NCI-H1105 (cell line): ENCODE data around the gene RAB14.
"Not testable (repeated sequence)": the region's sequence is repeated elsewhere in the genome, so short reads cannot be mapped to it uniquely, and the experiment has no call there.

ENCODE experiments used
- DNase-seq: peaks from one replicate; lab custom pipeline; 2025; lab: John Stamatoyannopoulos, UW

Gene RAB14

DNA sequence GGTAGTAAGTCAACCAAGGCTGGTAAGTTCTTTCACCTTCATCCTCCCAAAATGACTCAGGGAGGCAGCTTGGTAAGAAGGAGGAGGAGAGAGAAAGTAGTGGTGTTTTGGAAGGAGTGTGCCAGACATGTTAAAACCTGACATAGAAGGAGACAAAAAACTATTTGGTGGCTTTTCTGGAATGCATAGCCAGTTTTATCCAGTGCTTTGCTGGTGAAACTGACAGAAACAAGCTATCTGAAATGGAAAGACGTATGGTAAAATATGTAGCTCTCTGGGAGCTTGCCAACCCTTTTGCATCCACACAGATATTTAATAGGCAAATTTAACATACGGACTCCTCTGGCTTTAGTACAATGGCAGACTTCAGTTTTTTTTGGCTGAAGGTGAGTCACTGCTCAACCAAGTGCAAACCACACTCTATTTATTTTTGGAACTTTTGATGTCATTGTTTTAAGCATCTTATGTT, 45.4 kb downstream of the RAB14 start:
- DNase-seq, result no peak

DNA sequence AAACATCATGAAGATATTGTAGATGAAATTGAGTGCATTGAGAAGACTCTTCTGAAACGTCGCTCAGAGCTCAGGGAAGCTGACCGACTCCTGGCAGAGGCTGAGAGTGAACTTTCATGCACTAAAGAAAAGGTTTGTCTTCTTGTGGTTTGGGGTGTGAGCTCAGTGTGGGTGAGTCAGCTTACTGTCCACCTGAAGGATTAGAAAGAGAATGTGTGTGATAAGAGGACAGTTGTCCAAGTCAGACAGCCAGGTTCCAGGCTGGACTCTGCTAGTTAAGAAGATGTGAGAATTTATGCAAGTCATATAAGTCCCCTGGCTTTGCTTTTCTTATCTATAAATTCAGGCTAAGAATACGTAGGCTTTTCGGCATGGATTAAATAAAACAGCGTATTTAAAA, 46.9 kb downstream of the RAB14 start:
- no peak for DNase-seq

DNA sequence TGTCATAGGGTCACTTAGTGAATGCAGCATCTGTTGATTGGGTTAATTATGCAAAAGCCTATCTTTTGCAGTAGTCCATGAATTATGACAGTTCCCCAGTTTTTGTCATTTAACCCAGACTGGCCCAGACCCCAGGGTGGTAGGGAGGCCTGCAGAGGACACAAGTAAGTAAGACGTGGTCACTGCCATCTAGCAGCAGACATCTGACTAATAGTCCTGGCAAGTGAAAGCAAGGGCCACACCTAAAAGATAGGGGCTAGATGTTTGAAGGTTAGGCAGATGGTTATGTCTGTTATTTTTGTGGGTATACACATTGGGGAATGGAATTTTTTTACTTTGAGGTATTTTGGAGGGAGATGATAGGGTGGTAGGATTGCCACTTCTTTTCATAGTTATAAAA, 48.0 kb downstream of the RAB14 start:
- DNase-seq, result no peak

DNA sequence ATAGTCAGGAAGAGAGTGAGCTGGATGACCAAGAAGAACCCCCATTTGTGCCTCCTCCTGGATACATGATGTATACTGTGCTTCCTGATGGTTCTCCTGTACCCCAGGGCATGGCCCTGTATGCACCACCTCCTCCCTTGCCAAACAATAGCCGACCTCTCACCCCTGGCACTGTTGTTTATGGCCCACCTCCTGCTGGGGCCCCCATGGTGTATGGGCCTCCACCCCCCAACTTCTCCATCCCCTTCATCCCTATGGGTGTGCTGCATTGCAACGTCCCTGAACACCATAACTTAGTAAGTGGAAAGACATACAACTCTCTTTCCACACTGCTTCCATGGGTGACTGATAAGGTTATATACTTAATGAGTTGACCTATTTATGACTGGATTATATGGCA, 51.5 kb downstream of the RAB14 start:
- no peak for DNase-seq

DNA sequence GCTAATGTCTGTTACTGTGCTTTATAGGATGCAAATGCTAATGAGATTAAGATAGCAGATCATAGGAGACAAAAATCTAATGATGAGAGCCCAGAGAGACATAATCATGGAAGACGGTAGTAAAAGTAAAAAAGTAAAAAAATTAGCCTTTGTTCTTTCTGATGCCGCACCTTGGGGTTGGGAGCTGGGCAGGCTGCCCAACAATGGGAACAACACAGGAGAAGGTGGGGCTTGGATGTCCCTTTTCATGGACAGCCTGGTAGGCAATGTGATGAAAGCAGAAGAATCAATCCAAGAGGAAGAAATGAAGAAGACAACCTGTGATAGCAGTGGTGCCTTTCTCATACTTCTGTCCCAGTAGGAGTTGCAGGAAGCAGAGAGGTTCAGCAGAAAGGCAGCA, 57.2 kb downstream of the RAB14 start:
- no peak for DNase-seq

DNA sequence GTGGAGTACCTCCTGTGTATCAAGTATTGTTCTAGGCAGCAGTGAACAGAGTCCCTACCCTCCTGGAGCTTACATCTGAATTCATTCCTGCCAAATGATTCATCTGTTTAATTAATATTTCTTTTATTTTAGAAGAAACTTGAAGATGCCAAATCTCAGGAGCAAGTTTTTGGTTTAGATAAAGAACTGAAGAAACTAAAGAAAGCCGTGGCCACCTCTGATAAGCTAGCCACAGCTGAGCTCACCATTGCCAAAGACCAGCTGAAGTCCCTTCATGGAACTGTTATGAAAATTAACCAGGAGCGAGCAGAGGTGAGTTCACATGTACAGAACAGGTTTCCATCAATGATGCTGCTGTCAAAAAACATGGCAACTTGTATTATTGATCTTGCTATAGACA, 57.9 kb downstream of the RAB14 start:
- no peak for DNase-seq

DNA sequence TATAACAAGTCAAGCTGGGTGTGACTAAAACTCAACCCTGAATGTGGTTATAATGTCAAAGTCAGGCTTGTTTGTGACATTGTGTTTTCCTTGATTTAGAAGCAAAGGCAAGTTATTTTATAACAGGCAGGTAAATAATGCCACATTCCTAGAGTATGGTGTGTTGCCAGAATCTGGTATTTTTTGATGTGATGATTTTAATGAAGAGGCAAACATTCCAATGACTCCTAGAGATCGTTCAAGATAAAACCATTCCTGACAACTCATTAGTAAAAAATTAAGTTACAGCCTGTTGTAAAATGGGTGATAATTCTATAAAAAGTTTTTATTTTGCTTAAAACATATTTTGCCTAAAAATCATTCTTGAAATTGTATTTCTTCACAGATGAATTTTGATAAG, 60.0 kb downstream of the RAB14 start:
- no peak for DNase-seq

DNA sequence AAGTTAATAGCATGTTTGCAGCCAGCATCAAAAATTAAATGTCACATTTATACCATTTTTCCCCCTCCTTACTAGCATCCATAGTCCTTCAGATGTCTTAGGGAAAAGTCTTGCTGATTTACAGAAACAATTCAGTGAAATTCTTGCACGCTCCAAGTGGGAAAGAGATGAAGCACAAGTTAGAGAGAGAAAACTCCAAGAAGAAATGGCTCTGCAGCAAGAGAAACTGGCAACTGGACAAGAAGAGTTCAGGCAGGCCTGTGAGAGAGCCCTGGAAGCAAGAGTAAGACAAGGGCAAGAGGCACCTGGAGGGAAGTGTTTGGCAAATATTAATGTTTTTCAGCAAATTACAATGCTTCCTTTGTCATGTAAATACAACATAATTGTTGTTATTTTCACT, 60.4 kb downstream of the RAB14 start:
- no peak for DNase-seq

DNA sequence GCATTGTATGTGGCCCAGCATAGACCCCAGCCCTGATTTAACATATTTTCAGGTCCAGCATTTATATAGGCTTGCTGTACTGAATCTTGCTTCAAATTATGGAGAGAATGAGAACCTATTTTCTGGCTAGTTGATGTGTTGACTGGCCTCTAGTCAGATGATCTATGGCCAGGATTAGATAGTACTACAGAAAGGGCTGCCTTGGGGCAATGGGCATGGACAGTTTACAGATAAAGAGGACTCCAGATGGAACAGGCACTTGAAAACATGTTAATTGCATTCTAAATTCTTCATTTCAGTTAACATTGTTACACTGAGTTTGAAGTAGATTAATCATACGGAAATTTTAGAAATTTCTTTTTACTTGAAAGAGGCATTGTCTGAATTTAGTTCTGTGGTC, 61.5 kb downstream of the RAB14 start:
- no peak for DNase-seq

DNA sequence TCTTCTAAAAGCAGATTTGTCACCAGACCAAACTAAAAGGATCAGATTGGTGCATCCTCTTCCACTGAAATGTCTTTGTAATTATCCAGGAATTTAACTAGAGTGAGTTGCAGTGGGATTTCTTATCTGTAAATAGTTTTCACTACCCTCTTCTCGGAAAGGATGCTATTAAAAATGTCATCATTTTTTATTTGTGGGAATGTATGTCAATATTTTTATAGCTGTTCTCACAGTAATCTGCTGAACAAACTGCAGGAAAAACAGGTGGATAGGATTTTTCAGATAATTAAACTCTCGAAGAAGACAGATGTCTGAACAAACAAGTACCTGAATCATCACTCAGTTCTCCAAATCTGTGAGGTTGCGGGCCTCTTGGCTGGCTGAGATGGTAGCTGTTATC, 62.7 kb downstream of the RAB14 start:
- no peak for DNase-seq

DNA sequence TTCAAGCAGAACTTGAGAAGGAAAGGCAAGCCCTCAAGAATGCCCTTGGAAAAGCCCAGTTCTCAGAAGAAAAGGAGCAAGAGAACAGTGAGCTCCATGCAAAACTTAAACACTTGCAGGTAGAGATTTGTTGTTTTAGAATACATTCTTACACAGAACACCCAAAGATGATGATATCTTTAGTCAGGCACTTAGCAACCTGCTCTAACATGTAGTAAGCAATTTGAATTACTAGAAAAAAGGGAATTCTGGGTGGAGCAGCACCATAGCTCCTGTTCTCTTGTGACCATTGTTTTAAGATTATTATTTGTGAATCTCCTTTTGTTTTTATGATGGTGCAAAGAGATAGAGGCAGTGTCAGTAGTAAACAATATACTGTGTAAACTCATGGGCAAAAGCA, 63.1 kb downstream of the RAB14 start:
- DNase-seq, result no peak

DNA sequence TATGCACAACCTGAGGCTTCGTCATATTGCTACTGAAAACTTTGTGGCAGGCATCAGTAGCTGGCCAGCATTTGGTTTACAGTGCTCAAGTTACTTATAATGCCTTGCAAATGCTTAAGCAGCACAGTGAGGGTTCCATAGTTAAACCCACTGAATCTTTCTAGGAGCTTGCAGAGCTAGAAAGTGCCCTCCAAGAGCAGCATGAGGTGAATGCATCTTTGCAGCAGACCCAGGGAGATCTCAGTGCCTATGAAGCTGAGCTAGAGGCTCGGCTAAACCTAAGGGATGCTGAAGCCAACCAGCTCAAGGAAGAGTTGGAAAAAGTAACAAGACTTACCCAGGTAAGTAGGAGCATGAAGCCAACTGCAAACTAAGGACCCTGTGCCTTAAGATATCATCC, 66.0 kb downstream of the RAB14 start:
- no peak for DNase-seq

DNA sequence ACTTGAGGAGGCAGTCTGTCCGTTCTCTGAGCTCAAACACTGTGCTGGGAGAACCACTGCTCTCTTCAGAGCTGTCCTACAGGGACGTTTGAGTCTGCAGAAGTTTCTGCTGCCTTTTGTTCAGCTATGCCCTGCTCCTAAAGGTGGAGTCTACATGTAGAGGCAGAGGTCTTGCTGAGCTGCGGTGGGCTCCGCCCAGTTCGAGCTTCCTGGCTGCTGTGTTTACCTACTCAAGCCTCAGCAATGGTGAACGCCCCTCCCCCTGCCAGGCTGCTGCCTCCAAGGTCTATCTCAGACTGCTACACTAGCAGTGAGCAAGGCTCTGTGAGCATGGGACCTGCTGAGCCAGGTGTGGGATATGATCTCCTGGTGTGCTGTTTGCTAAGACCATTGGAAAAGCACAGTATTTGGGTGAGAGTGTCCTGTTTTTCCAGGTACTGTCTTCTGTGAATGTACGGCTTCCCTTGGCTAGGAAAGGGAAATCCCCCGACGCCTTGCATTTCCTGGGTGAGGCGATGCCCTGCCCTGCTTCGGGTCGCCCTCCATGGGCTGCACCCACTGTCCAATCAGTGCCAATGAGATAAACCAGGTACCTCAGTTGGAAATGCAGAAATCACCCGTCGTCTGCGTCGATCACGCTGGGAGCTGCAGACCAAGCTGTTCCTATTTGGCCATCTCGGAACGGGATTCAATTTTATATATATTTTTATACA, 68.4 kb downstream of the RAB14 start:
- no peak for DNase-seq

DNA sequence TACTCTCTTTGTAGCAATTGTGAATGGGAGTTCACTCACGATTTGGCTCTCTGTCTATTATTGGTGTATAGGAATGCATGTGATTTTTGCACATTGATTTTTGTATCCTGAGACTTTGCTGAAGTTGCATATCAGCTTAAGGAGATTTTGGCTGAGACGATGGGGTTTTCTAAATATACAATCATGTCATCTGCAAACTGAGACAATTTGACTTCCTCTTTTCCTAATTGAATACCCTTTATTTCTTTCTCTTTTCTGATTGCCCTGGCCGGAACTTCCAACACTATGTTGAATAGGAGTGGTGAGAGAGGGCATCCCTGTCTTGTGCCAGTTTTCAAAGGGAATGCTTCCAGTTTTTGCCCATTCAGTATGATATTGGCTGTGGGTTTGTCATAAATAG, 72.3 kb downstream of the RAB14 start:
- DNase-seq, result not testable (repeated sequence)
